ENCODE measurements around the gene ZDHHC8. TPM values are rescaled to one million over a fixed set of nuclear protein-coding genes. Genes with fewer than 3 reads are reported as not detected.

ZDHHC8 gene
- total and polyA plus RNA-seq, 2 donors (not counting 1 experiment from before 2014, with no cell fraction given), result 94.4 to 96.9 TPM

GRCh38 chr22:20166703-20167102, 35.1 kb downstream of the ZDHHC8 start:
- intact Hi-C loops (cut with micrococcal nuclease), result loop anchor here (5.0 kb wide), 1 partner anchor 61 kb away; no protein-coding TSS in a partner anchor
- ATAC-seq (ENCODE audit: low read depth), result no peak

More at GRCh38 chr22:20166703-20167102, 35.1 kb downstream of the ZDHHC8 start:
- no peaks in the 10 kb centered on the region for H3K36me3 ChIP-seq (replicated peaks in 1 of 2; ENCODE audit: control extremely low read depth in 1 of 2, control insufficient read depth in 1 of 2, extremely low read depth in 1 of 2, insufficient read depth in 2 of 2, low read length in 1 of 2)
- Mint-ChIP-seq H3K9me3 (ENCODE audit: insufficient read depth) (no peaks in the 10 kb centered on the region), H3K4me3 (no peak overlapping the region), H3K27ac (no peak overlapping the region), H3K27me3 (peaks cover 3% of the 10 kb centered on the region), H3K4me1 (no peaks in the 10 kb centered on the region)
- H3K79me2 ChIP-seq (ENCODE audit: control insufficient read depth, insufficient read depth, low read length), result no peaks in the 10 kb centered on the region
- no peak for DNase-seq
- H3K4me3 ChIP-seq (ENCODE audit: control extremely low read depth in 1 of 5, extremely low read depth in 1 of 5, insufficient read depth in 1 of 5, low read depth in 2 of 5, low read length in 4 of 5), result no peak overlapping the region
- H3K4me2 ChIP-seq (replicated peaks; ENCODE audit: low read depth, low read length, poor library complexity, severe bottlenecking), result no peak overlapping the region
- no peaks in the 10 kb centered on the region for H3K27me3 ChIP-seq (replicated peaks in 1 of 4; ENCODE audit: control extremely low read depth in 1 of 4, control insufficient read depth in 3 of 4, insufficient read depth in 4 of 4, low read length in 3 of 4)
- H2AFZ ChIP-seq (ENCODE audit: insufficient read depth, low read depth, low read length, poor library complexity, severe bottlenecking), result no peak overlapping the region
- ChIA-PET CTCF (interaction anchor here (1.3 kb wide), 1 partner anchor 10 kb away, joined by 6 read pairs; no protein-coding TSS in a partner anchor), POLR2A (no interaction called here)
- peaks cover 0 to 5% (median 0%) of the 10 kb centered on the region in 3 donors for H3K9me3 ChIP-seq (ENCODE audit: control extremely low read depth in 1 of 3, control insufficient read depth in 2 of 3, insufficient read depth in 1 of 3, low read length in 2 of 3)
- H3K27ac ChIP-seq (ENCODE audit: low read length in 2 of 2), result no peak overlapping the region
- WGBS (ENCODE audit: insufficient coverage), result 89% methylated on average over 9 of the region's 9 CpGs
- no peaks in the 10 kb centered on the region for H4K20me1 ChIP-seq (ENCODE audit: control insufficient read depth, insufficient read depth, low read length, poor library complexity, severe bottlenecking)
- H3K4me1 ChIP-seq (ENCODE audit: control insufficient read depth in 2 of 2, insufficient read depth in 2 of 2, low read length in 2 of 2), result no peaks in the 10 kb centered on the region
- no peak for TF ChIP-seq EZH2 (IDR thresholded peaks at IDR 0.05; ENCODE audit: borderline replicate concordance, insufficient read depth, low read depth, low read length, poor library complexity, severe bottlenecking)
- TF ChIP-seq CTCF (IDR thresholded peaks at IDR 0.05), result no peak
- H3K9ac ChIP-seq (ENCODE audit: low read length), result no peak overlapping the region

Measured in B cell (primary cell).